Thymus (tissue), 11 donors: ENCODE data around the gene MYADM. TPM values are rescaled to one million over a fixed set of nuclear protein-coding genes. Genes with fewer than 3 reads are reported as not detected.
A peak's percentile ranks its signal among the peaks of the same experiment; 100 is the strongest.
"Not testable (repeated sequence)": the region's sequence is repeated elsewhere in the genome, so short reads cannot be mapped to it uniquely, and the experiment has no call there.

Experiments
- DNase-seq, 9 donors: peaks; one replicate each; pipeline ENCODE4 v3.0.0-alpha.2; 2013; ENCODE audit warnings: low spot score in 9 of 9, low read depth in 6 of 9, missing footprints in 1 of 9
- H3K27ac ChIP-seq, 2 donors: one replicate each; pipeline ENCODE4 v1.5.1; 2013; ENCODE audit warnings: control low read depth in 1 of 2, low read depth in 1 of 2, low read length in 1 of 2, mild to moderate bottlenecking in 1 of 2, moderate library complexity in 1 of 2
- H3K27me3 ChIP-seq, 2 donors: one replicate each; pipeline ENCODE4 v1.5.1; 2013; ENCODE audit warnings: low read length in 1 of 2; ENCODE audit not compliant: control insufficient read depth in 2 of 2, insufficient read depth in 1 of 2
- H3K36me3 ChIP-seq, 2 donors: one replicate each; pipeline ENCODE4 v1.5.1; 2013; ENCODE audit warnings: low read length in 1 of 2, mild to moderate bottlenecking in 1 of 2, moderate library complexity in 1 of 2; ENCODE audit not compliant: control insufficient read depth in 2 of 2, insufficient read depth in 2 of 2
- H3K4me1 ChIP-seq, 2 donors: one replicate each; pipeline ENCODE4 v1.5.1; 2013; ENCODE audit warnings: low read length in 2 of 2; ENCODE audit not compliant: control insufficient read depth in 2 of 2, insufficient read depth in 2 of 2
- H3K4me3 ChIP-seq, 2 donors: one replicate each; pipeline ENCODE4 v1.5.1; 2013; ENCODE audit warnings: low read length in 2 of 2, control low read depth in 1 of 2, mild to moderate bottlenecking in 1 of 2
- H3K9me3 ChIP-seq, 2 donors: one replicate each; pipeline ENCODE4 v1.5.1; 2013; ENCODE audit warnings: low read length in 1 of 2, mild to moderate bottlenecking in 1 of 2; ENCODE audit not compliant: control insufficient read depth in 2 of 2, insufficient read depth in 1 of 2
- WGBS: extraction: QIAGEN DNeasy Blood & Tissue Kit; methylation state at CpG from one replicate; pipeline ENCODE4 v1.1.7; 2013; 5-methylcytosine and 5-hydroxymethylcytosine counted together
- polyA plus RNA-seq: library from polyadenylated mRNA; stranded (reverse); fragments of 200-250 nt; gene quantifications from one replicate; pipeline ENCODE4 v1.2.3, GENCODE V29; 2013
- total RNA-seq: library from RNA; stranded (reverse); fragments of 120-200 nt; gene quantifications from one replicate; pipeline ENCODE4 v1.2.4, GENCODE V29; 2013
- donor health status: healthy.

Gene MYADM
- total and polyA plus RNA-seq, 2 donors: 4.5 to 34.4 TPM

- peak overlapping the region; percentile 62 to 83 for H3K4me3 ChIP-seq
- peak in 2 of 9 donors; percentile 53 to 78 for DNase-seq
- H3K36me3 ChIP-seq: peaks cover 1 to 2% of the 10 kb centered on the region in 2 donors
- peaks cover 0 to 12% of the 10 kb centered on the region in 2 donors for H3K27me3 ChIP-seq
- peaks cover 11 to 38% of the 10 kb centered on the region in 2 donors for H3K4me1 ChIP-seq
- WGBS: 72% methylated on average over 9 of the region's 9 CpGs
- H3K9me3 ChIP-seq: peaks cover 0 to 7% of the 10 kb centered on the region in 2 donors
- H3K27ac ChIP-seq: peak overlapping the region; percentile 90 to 91
Observed at GRCh38 chr19:53865523-53865917, 2.2 kb upstream of the MYADM start.

- Histone ChIP-seq H3K9me3 (peaks cover 0 to 7% of the 10 kb centered on the region in 2 donors), H3K27me3 (peaks cover 0 to 12% of the 10 kb centered on the region in 2 donors)
Observed at GRCh38 chr19:53865918-53866864, 1.5 kb upstream of the MYADM start.

DNA sequence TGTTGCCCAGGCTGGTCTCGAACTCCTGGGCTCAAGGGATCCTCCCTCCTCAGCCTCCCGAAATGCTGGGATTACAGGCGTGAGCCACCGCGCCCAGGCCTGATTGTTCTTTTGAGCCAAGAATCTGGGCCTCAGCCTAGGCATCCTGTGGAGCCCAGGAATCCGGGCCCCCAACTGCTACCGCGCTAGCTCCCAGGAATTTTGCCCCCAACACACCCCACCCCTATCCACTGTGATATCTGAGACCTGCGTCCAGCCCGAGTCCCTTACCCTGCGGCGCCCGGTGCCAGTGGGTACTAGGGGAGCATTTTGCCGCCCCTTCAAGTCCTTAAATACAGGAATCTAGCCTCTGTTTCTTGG, 838 bp upstream of the MYADM start:
- Histone ChIP-seq H3K9me3 (peaks cover 0 to 7% of the 10 kb centered on the region in 2 donors), H3K36me3 (peaks cover 4 to 7% of the 10 kb centered on the region in 2 donors), H3K4me1 (peaks cover 12 to 50% of the 10 kb centered on the region in 2 donors), H3K27ac (peak overlapping the region; percentile 81 to 91), H3K27me3 (peaks cover 0 to 12% of the 10 kb centered on the region in 2 donors), H3K4me3 (peak overlapping the region; percentile 62 to 83)
- no peak for DNase-seq
- 69% methylated on average over 14 of the region's 14 CpGs for WGBS

More at GRCh38 chr19:53865918-53866864, 1.5 kb upstream of the MYADM start:
- peaks cover 12 to 43% of the 10 kb centered on the region in 2 donors for H3K4me1 ChIP-seq
- WGBS: 8% methylated on average over 50 of the region's 50 CpGs
- H3K27ac ChIP-seq: peak overlapping the region; percentile 90 to 91
- DNase-seq: peak in 2 of 9 donors; percentile 54 to 81
- peaks cover 4 to 5% of the 10 kb centered on the region in 2 donors for H3K36me3 ChIP-seq
- peak overlapping the region; percentile 62 to 83 for H3K4me3 ChIP-seq

- under 1% methylated on average over 35 of the region's 37 CpGs for WGBS
- no peak for DNase-seq
Observed at GRCh38 chr19:53868091-53868891, 608 bp downstream of the MYADM start.

GRCh38 chr19:53868892-53869804, 1.5 kb downstream of the MYADM start:
- under 1% methylated on average over 75 of the region's 75 CpGs for WGBS
- Histone ChIP-seq H3K4me3 (peak overlapping the region; percentile 78 to 83), H3K4me1 (peaks cover 15 to 65% of the 10 kb centered on the region in 2 donors), H3K9me3 (peaks cover 0 to 7% of the 10 kb centered on the region in 2 donors), H3K36me3 (peaks cover 15 to 20% of the 10 kb centered on the region in 2 donors), H3K27me3 (peaks cover 0 to 12% of the 10 kb centered on the region in 2 donors), H3K27ac (peak overlapping the region; percentile 83 to 90)
- peak in 3 of 9 donors; percentile 65 to 84 (median 68) for DNase-seq

More at GRCh38 chr19:53868091-53868891, 608 bp downstream of the MYADM start:
- peaks cover 15 to 60% of the 10 kb centered on the region in 2 donors for H3K4me1 ChIP-seq
- peak overlapping the region; percentile 78 to 83 for H3K4me3 ChIP-seq
- peaks cover 0 to 12% of the 10 kb centered on the region in 2 donors for H3K27me3 ChIP-seq
- H3K36me3 ChIP-seq: peaks cover 6 to 11% of the 10 kb centered on the region in 2 donors
- H3K27ac ChIP-seq: peak overlapping the region; percentile 83 to 90
- H3K9me3 ChIP-seq: peaks cover 0 to 7% of the 10 kb centered on the region in 2 donors

GRCh38 chr19:53869805-53870484, 2.3 kb downstream of the MYADM start:
- DNase-seq, H3K9me3 ChIP-seq: not testable (repeated sequence)
- peaks cover 19 to 23% of the 10 kb centered on the region in 2 donors for H3K36me3 ChIP-seq
- WGBS: 2% methylated on average over 24 of the region's 24 CpGs
- peaks cover 0 to 12% of the 10 kb centered on the region in 2 donors for H3K27me3 ChIP-seq
- H3K27ac ChIP-seq: peak overlapping the region; percentile 83 to 90
- peaks cover 17 to 73% of the 10 kb centered on the region in 2 donors for H3K4me1 ChIP-seq
- H3K4me3 ChIP-seq: peak overlapping the region; percentile 78 to 83

DNA sequence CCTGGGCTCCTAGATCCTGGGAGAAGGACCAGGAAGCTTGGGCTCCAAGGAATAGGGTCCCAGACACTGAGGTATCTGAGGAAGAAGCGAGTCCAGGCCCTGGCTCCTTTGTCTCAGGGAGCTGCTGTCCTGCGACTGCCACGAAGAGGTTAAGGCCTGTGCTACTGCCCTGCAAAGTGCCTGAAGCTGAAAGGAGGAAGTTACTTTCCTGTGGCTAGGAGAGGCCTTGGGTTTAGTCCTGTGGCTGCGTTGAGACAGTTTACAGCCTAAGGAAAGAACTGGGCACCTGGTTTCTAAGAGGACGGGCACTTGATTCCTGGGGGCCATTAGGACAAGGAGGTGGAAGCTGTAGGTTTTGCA, 2.8 kb downstream of the MYADM start:
- Histone ChIP-seq H3K4me3 (peak overlapping the region; percentile 27 to 39), H3K9me3 (peaks cover 0 to 7% of the 10 kb centered on the region in 2 donors), H3K36me3 (peaks cover 19 to 23% of the 10 kb centered on the region in 2 donors), H3K27ac (peak overlapping the region; percentile 70 to 74), H3K27me3 (peaks cover 0 to 12% of the 10 kb centered on the region in 2 donors), H3K4me1 (peaks cover 20 to 73% of the 10 kb centered on the region in 2 donors)
- 26% methylated on average over 5 of the region's 5 CpGs for WGBS
- no peak for DNase-seq
